Measurements from ENCODE around the gene NKTR. TPM values are rescaled to one million over a fixed set of nuclear protein-coding genes. Genes with fewer than 3 reads are reported as not detected.
A peak's percentile ranks its signal among the peaks of the same experiment; 100 is the strongest.

NKTR gene
- total and polyA plus RNA-seq, 9 of the 15 experiments (the other 6 are each of a cell fraction or from before 2014, with no cell fraction given): 19.7 to 123 (median 92.6) TPM

- TF ChIP-seq CREB5 (CRISPR knock-in tag; IDR thresholded peaks at IDR 0.05) (no peak), SMARCA4 (IDR thresholded peaks at IDR 0.05) (0 out of 2 replicates have a peak, but pooled peaks have one; percentile 22), NR1H2 (CRISPR knock-in tag; IDR thresholded peaks at IDR 0.05) (no peak), ZNF79 (CRISPR knock-in tag; IDR thresholded peaks at IDR 0.05; ENCODE audit: low read depth) (no peak), ZKSCAN8 (CRISPR knock-in tag; IDR thresholded peaks at IDR 0.05) (no peak), ZNF586 (CRISPR knock-in tag; conservative IDR thresholded peaks at IDR 0.05) (no peak), SMC3 (conservative IDR thresholded peaks at IDR 0.05; ENCODE audit: insufficient read depth, low read depth, low read length) (no peak), KLF6 (CRISPR knock-in tag; IDR thresholded peaks at IDR 0.05; ENCODE audit: borderline replicate concordance) (no peak)
Measured at GRCh38 chr3:42655980-42656679, 55.6 kb downstream of the NKTR start (continued).

Data from K562 (cell line).